GM18499 (cell line): ENCODE data around the gene ZNF219.

Experiments
- ATAC-seq: cut with Tn5 transposase; IDR thresholded peaks from one replicate; pipeline ENCODE4 v1.9.1; 2021; ENCODE audit warnings: moderate number of reproducible peaks; ENCODE audit not compliant: insufficient read depth, unreplicated experiment

ZNF219 gene

DNA sequence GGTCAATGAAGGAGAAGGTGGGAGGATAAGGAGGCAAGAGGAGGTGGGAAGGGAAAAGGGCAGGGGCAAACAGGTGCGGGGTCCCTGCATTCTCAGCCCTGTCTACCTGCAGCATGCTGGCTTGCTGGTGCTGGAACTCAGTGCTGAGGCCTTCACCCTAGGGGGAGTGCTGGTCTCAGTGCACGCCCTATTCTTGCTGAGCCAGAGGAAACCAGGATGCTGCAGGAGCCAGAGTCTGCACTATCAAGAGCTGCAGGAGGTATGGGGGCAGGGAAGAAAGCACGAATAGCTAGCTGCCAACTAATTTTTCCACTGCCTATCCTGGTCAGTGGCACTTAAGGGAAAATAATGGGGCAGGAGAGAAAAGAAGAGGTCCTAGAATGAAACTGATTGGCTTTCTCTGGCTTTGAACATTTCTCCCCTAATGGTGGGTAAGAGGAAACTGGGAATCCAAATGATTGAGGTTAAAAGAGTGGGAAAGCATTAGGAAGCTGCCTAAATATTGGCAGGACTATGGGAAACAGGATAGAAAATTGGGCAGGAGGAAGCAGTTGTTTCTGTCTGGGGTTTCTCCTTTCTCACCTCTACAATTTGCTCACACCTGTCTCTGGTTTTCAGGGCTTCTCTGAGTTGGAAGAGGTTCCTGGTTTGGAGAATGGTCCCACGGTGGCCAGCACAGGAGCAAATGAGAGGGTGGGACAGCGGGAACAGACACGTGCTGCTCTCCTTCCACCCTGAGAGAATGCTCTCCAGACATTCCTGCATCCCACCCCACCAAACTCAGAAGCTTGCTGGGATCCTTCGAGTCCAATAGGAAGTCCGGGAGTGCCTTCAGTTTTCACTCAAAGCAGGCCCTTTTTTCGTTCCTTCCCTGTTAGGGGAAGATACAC is 4.3 kb upstream of the ZNF219 start:
- ATAC-seq: no peak

GRCh38 chr14:21101802-21102413 is 3.5 kb upstream of the ZNF219 start:
- no peak for ATAC-seq

GRCh38 chr14:21100931-21101330 is 2.5 kb upstream of the ZNF219 start, which contains the start of gene TMEM253:
TSS of gene TMEM253 (plus strand) at chr14:21101066. CDS start at chr14:21101344, 278 bp downstream.
- no peak for ATAC-seq

DNA sequence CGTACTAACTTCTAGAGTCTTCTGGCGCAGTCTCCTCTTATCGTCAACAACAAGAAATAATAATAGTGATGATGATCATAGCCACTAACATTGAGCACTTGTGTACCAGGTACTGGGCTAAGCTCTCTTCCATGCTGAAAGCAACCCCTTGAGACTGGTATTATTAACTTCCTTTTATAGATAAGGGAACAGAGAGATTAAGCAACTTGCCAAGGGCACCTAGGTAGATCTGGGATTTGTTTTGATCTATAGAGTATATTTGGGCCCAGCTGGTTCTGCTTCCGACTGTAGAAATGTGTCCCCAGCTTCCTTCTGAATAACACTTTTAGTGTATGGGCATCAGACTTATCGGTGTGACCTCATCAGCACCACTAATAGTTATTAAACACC is 1.1 kb upstream of the ZNF219 start:
- no peak for ATAC-seq

- no peak for ATAC-seq
Measured at GRCh38 chr14:21098892-21099595, 589 bp upstream of the ZNF219 start.

GRCh38 chr14:21097636-21098075 is 799 bp downstream of the ZNF219 start:
- no peak for ATAC-seq

GRCh38 chr14:21096978-21097635 is 1.3 kb downstream of the ZNF219 start:
- ATAC-seq: no peak

DNA sequence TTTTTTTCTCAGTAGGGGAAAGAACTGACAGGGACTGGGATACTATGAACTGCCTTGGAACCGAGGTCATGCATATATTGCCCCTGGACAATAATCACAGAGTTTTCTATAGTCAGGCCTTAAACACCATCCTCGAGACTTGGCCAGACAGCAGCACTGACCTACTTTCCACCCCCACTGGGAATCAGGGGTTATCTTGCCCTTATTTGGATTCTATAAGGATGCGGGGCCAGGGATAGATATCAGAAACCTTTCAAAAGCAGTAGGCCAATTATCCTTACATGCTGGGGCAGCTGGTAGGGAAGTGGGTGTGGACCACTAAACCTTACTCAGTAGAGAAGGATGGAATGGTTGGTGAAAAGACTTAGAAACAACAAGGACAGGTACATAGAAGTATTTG is 2.0 kb downstream of the ZNF219 start:
- no peak for ATAC-seq

DNA sequence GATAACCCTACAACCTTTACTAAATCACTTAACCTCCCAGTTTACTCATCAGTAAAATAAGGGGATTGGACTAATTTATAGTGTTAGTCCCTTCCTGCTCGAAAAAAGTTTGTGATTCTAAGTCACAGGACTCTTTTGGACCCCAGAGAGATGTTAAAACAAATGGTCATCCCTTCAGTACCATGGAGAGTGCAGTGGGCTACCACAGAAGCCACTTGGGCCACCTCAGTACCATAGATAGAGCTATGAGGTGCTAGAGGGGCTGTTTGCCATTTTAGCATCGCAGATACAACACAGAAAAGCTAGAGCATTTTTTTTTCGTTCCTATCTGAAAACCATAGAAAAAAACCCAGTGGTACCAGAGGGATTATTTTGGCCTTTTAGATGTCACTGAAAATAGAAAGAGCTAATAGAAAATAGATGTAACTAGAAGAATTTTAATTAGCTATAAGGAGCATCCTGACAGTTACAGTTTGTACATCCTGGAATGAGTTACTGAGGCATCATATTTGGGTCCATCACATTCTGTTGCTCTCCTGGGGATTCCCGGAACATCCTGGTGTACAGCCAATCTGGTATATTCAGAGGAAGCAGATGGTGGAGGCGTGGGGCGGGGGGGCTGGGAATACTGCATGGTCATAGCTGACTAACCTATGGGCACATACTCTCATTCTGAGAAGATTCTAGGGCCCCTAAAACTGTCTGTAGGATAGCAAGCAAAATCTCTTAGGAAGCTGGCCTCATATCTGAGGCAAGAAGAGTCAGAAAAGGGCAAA is 2.8 kb downstream of the ZNF219 start:
- ATAC-seq: no peak

GRCh38 chr14:21093769-21094681 is 4.4 kb downstream of the ZNF219 start:
- ATAC-seq: no peak

DNA sequence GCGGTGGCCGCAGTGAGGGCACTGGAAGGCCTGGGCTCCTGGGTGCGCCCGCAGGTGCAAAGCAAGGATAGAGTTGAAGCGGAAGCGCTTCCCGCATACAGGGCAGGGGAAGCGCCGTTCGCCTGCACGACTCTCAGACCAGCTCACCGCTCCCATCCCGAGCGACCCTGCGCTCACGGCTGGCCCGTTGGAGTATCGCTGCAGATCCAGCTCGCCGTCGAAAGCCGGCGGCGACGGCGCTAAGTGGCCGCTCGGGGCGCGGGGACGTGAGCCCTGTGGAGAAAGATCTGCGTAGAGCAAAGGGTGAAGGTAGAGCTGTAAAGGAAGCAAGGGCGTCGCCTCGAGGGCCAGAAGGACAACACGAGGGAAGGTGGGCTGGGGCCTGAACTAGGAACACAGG is 5.4 kb downstream of the ZNF219 start:
- ATAC-seq: no peak

GRCh38 chr14:21092273-21093011 is 6.0 kb downstream of the ZNF219 start:
- no peak for ATAC-seq

DNA sequence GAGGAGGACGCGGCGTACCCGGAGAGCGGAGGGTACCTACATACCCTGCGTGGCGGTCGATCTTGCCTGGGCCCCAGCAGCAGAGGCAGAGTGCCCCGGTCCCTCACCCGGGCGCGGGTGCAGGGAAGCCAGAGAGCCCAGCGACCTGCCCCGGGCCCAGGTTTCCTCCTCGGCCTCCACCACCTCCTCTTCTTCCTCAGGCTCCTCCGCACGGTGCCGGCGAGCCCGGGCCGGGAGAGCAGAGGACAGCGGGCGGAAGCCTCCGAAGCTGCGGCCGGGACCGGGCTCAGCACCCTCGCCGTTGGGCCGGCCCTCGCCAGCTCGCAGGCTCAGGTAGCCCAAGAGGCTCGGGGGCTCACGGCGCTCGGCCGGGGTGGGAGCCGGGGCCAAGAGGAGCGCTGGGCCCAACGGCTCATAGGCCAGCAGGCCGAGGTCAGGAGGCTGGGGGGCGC is 6.6 kb downstream of the ZNF219 start:
- ATAC-seq: no peak

- no peak for ATAC-seq
Measured at GRCh38 chr14:21090940-21091663, 7.4 kb downstream of the ZNF219 start.

- ATAC-seq: no peak
Measured at GRCh38 chr14:21090194-21090939, 8.1 kb downstream of the ZNF219 start.

- no peak for ATAC-seq
Measured at GRCh38 chr14:21089877-21090193, 8.6 kb downstream of the ZNF219 start.

GRCh38 chr14:21089271-21089670 is 9.2 kb downstream of the ZNF219 start:
- no peak for ATAC-seq
